ENCODE data around the gene CLIC4. TPM values are rescaled to one million over a fixed set of nuclear protein-coding genes. Genes with fewer than 3 reads are reported as not detected.

CLIC4 gene
- total RNA-seq, 4 donors from 2014 or later = 53.0 to 151 (median 95.3) TPM

DNA sequence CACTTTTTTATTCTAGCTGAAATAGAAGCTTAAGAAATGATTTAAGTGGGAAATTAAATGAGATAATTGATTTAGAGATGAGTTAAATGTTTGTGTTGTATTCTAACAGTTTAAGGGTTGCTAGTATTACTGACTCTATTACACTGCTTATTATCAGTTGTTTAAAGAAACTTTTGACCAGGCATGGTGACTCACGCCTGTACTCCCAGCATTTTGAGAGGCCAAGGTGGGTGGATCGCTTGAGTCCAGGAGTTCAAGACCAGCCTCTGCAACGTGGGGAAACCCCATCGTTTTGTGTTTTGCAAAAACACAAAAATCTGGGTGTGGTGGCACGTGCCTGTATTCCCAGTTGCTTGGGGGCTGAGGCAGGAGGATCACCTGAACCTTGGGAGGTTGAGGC lies 14.2 kb downstream of the CLIC4 start:
- DNase-seq = no peak
- TF ChIP-seq, protein P1, sequence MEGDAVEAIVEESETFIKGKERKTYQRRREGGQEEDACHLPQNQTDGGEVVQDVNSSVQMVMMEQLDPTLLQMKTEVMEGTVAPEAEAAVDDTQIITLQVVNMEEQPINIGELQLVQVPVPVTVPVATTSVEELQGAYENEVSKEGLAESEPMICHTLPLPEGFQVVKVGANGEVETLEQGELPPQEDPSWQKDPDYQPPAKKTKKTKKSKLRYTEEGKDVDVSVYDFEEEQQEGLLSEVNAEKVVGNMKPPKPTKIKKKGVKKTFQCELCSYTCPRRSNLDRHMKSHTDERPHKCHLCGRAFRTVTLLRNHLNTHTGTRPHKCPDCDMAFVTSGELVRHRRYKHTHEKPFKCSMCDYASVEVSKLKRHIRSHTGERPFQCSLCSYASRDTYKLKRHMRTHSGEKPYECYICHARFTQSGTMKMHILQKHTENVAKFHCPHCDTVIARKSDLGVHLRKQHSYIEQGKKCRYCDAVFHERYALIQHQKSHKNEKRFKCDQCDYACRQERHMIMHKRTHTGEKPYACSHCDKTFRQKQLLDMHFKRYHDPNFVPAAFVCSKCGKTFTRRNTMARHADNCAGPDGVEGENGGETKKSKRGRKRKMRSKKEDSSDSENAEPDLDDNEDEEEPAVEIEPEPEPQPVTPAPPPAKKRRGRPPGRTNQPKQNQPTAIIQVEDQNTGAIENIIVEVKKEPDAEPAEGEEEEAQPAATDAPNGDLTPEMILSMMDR (IDR thresholded peaks at IDR 0.05) = no peak
- TF ChIP-seq POLR2A (IDR thresholded peaks at IDR 0.05) = no peak
- no peaks in the 10 kb centered on the region for H3K4me1 ChIP-seq
- H3K27ac ChIP-seq = no peak overlapping the region
- no peaks in the 10 kb centered on the region for H3K36me3 ChIP-seq
- WGBS, 2 donors = 89 to 96% methylated on average over 5 of the region's 5 CpGs
- H3K9me3 ChIP-seq = no peaks in the 10 kb centered on the region
- H3K27me3 ChIP-seq = no peaks in the 10 kb centered on the region
- no peak overlapping the region for H3K4me3 ChIP-seq (replicated peaks in 1 of 3)
- intact Hi-C loops (cut with DNase I) = no loop called here

DNA sequence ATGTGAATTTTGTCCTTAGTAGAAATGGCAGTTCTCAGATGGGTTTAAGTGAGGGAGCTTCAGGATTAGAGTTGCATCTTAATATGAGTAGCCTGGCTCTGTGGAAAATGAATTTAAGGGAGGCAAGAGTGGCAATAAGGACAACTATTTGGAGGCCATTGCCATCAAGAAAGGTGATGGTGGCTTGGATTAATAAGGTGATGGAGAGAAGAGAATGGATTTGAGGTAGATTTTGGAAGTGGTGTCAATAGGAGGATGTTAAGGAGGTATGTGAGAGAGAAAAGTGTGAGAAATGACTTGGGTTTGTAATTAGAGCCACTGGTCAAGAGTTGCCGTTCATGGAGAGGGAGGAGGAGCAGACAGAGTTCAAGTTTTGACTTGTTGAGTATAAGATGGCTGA lies 16.3 kb downstream of the CLIC4 start:
- Histone ChIP-seq H3K27me3 (no peaks in the 10 kb centered on the region), H3K9me3 (no peaks in the 10 kb centered on the region), H3K36me3 (no peaks in the 10 kb centered on the region), H3K27ac (no peak overlapping the region), H3K4me1 (no peaks in the 10 kb centered on the region), H3K4me3 (replicated peaks in 1 of 3) (no peak overlapping the region)
- WGBS, 2 donors = 76 to 81% methylated on average over 1 of the region's 1 CpG
- intact Hi-C loops (cut with DNase I) = no loop called here
- TF ChIP-seq, protein P1 (IDR thresholded peaks at IDR 0.05) = no peak
- no peak for TF ChIP-seq POLR2A (IDR thresholded peaks at IDR 0.05)
- DNase-seq = no peak

DNA sequence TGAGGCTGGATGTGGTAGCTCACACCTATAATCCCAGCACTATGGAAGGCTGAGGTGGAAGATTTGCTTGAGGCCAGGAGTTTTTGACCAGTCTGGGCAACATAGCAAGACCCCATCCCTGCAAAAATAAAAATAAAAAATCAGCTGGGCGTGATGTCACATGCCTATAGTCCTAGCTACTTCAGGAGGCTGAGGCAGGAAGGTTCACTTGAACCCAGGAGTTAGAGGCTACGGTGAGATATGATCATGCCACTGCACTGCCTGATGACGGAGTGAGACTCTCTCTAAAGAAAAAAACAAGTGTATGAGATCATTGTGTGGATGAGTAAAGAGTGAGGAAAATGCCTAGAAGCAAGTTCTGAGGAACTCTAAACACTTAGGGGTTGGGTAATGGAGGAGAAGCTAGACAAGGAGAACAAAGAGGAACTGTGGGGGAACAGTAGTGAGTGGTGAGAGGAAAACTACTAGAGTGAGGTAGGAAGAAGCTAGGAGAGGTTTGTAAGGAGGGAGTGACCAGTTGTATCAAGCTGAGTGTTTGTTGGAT lies 17.0 kb downstream of the CLIC4 start:
- intact Hi-C loops (cut with DNase I) = no loop called here
- WGBS, 2 donors = 92 to 94% methylated on average over 3 of the region's 3 CpGs

DNA sequence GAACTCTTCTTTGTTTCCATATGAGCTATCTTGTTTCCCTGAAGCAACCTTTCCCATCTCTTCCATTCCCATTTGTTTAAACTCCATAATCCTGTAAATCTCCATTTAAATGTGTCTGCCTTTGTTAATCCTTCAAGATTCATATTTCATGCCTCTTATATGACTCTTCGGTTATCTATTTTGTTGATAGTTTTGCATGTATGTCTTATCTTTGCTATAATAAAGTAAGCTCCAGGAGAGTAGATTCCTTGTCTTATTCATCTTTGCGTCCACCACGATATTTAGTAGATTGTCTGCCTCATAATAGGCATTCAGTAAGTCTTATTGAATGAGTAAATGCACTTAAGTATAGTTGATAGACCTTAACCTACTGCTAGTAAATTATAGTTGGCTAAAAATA lies 18.4 kb downstream of the CLIC4 start:
- no peaks in the 10 kb centered on the region for H3K36me3 ChIP-seq
- 93 to 100% methylated on average over 3 of the region's 3 CpGs for WGBS, 2 donors
- H3K27ac ChIP-seq = no peak overlapping the region
- H3K27me3 ChIP-seq = no peaks in the 10 kb centered on the region
- TF ChIP-seq, protein P1 (IDR thresholded peaks at IDR 0.05) = no peak
- TF ChIP-seq POLR2A (IDR thresholded peaks at IDR 0.05) = no peak
- no peaks in the 10 kb centered on the region for H3K9me3 ChIP-seq
- intact Hi-C loops (cut with DNase I) = no loop called here
- DNase-seq = no peak
- H3K4me3 ChIP-seq (replicated peaks in 1 of 3) = no peak overlapping the region
- H3K4me1 ChIP-seq = no peaks in the 10 kb centered on the region

More for the DNA sequence above, 17.0 kb downstream of the CLIC4 start:
- H3K36me3 ChIP-seq = no peaks in the 10 kb centered on the region
- H3K4me3 ChIP-seq (replicated peaks in 1 of 3) = no peak overlapping the region
- no peaks in the 10 kb centered on the region for H3K4me1 ChIP-seq
- no peak for DNase-seq
- H3K27me3 ChIP-seq = no peaks in the 10 kb centered on the region
- H3K9me3 ChIP-seq = no peaks in the 10 kb centered on the region
- no peak for TF ChIP-seq POLR2A (IDR thresholded peaks at IDR 0.05)
- TF ChIP-seq, protein P1 (IDR thresholded peaks at IDR 0.05) = no peak
- H3K27ac ChIP-seq = no peak overlapping the region

DNA sequence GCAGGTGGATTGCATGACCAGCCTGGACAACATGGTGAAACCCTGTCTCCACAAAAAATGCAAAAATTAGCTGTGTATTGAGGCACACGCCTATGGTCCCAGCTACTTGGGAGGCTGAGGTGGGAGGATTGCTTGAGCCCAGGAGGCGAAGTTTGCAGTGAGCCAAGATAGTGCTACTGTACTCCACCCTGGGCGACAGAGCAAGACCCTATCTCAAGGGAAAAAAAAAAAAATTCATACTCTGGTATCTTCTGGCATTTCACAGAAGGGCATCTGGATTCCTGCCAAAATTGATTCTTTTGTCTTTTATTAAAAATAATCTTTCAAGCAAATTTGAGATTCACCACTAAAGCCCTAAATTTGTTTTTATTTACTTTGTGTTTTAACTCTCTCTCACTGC lies 19.2 kb downstream of the CLIC4 start:
- Histone ChIP-seq H3K9me3 (no peaks in the 10 kb centered on the region), H3K27me3 (no peaks in the 10 kb centered on the region), H3K4me3 (replicated peaks in 1 of 3) (no peak overlapping the region), H3K4me1 (peaks cover 0 to 2% of the 10 kb centered on the region in 2 donors), H3K36me3 (no peaks in the 10 kb centered on the region), H3K27ac (no peak overlapping the region)
- DNase-seq = no peak
- intact Hi-C loops (cut with DNase I) = no loop called here
- 83 to 90% methylated on average over 3 of the region's 3 CpGs for WGBS, 2 donors
- TF ChIP-seq POLR2A (IDR thresholded peaks at IDR 0.05) = no peak
- TF ChIP-seq, protein P1 (IDR thresholded peaks at IDR 0.05) = no peak
